HEK293 (cell line): ENCODE data around the gene STK10.

Experiments used
- CTCF ChIA-PET: fragments of 350-600 bp; formaldehyde crosslinking; extraction: SDS; loops from one replicate; lab custom pipeline; 2021; ENCODE audit warnings: antibody characterized with exemption; lab: Yijun Ruan, JAX
- POLR2A ChIA-PET: fragments of 300-600 bp; formaldehyde crosslinking; extraction: SDS; loops from one replicate; lab custom pipeline; 2020; ENCODE audit warnings: antibody characterized with exemption, inconsistent platforms; lab: Yijun Ruan, JAX
- H3K27ac ChIP-seq: fragments of 200-500 bp; sonication (Bioruptor generic); 2 replicates; pipeline ENCODE4 v1.5.1; 2014; ENCODE audit warnings: low read depth, low read length, control low read depth, inconsistent platforms; ENCODE audit errors: extremely low read depth
- H3K36me3 ChIP-seq, 2 experiments: fragments of 200-500 bp in 1 of 2; sonication (Bioruptor generic) in 1 of 2; 1 replicate in 1 of 2; 2 replicates in 1 of 2; pipeline ENCODE4 v1.5.1; 2014 to 2017; ENCODE audit warnings: inconsistent platforms in 2 of 2, low read length in 2 of 2; ENCODE audit not compliant: control insufficient read depth in 2 of 2, insufficient read depth in 1 of 2
- H3K4me1 ChIP-seq: fragments of 200-500 bp; sonication (Bioruptor generic); 2 replicates; pipeline ENCODE4 v1.5.1; 2014; ENCODE audit warnings: mild to moderate bottlenecking, low read length, inconsistent platforms; ENCODE audit not compliant: control insufficient read depth, insufficient read depth
- H3K4me3 ChIP-seq: 2 replicates; pipeline ENCODE4 v1.5.1; 2011; ENCODE audit warnings: low read depth, mild to moderate bottlenecking, control low read depth, low read length, moderate library complexity
- H3K9me3 ChIP-seq: fragments of 200-500 bp; sonication (Bioruptor generic); 2 replicates; pipeline ENCODE4 v1.5.1; 2014; ENCODE audit warnings: low read depth, low read length, inconsistent platforms; ENCODE audit not compliant: control insufficient read depth, insufficient read depth
- FEZF1 ChIP-seq: fragments of 450-650 bp; formaldehyde crosslinking; IDR thresholded peaks from 2 replicates; pipeline ENCODE4 v1.5.1; 2016; ENCODE audit warnings: missing biosample characterization, missing genetic modification characterization
- GLIS1 ChIP-seq: fragments of 450-650 bp; formaldehyde crosslinking; IDR thresholded peaks from 2 replicates; pipeline ENCODE4 v1.5.1; 2016; ENCODE audit warnings: missing biosample characterization, missing genetic modification characterization
- HOXD13 ChIP-seq: sonication (generic); formaldehyde crosslinking; IDR thresholded peaks from 2 replicates; pipeline ENCODE4 v1.8.0; 2022; ENCODE audit warnings: missing genetic modification reagents, borderline replicate concordance
- IKZF3 ChIP-seq: fragments of 450-650 bp; IDR thresholded peaks from 2 replicates; pipeline ENCODE4 v1.5.0; 2018; ENCODE audit warnings: missing biosample characterization, mild to moderate bottlenecking, missing genetic modification characterization, moderate library complexity
- SCRT2 ChIP-seq: fragments of 450-650 bp; formaldehyde crosslinking; IDR thresholded peaks from 2 replicates; pipeline ENCODE4 v1.5.1; 2016; ENCODE audit warnings: missing biosample characterization, missing genetic modification characterization
- WT1 ChIP-seq: fragments of 450-650 bp; formaldehyde crosslinking; IDR thresholded peaks from 2 replicates; pipeline ENCODE4 v1.5.1; 2016; ENCODE audit warnings: missing biosample characterization, missing genetic modification characterization
- ZBTB7A ChIP-seq: fragments of 450-650 bp; formaldehyde crosslinking; IDR thresholded peaks from 2 replicates; pipeline ENCODE4 v1.5.1; 2016; ENCODE audit warnings: low read depth, missing biosample characterization, missing genetic modification characterization
- ZNF114 ChIP-seq: fragments of 450-650 bp; formaldehyde crosslinking; IDR thresholded peaks from 2 replicates; pipeline ENCODE4 v1.5.0; 2017; ENCODE audit warnings: missing biosample characterization, missing genetic modification characterization
- ZNF335 ChIP-seq: fragments of 450-650 bp; formaldehyde crosslinking; conservative IDR thresholded peaks from 2 replicates; pipeline ENCODE4 v1.5.1; 2016; ENCODE audit warnings: missing biosample characterization, missing genetic modification characterization
- ZNF37A ChIP-seq: fragments of 450-650 bp; IDR thresholded peaks from 2 replicates; pipeline ENCODE4 v1.5.1; 2018; ENCODE audit warnings: missing biosample characterization, missing genetic modification characterization
- ZNF548 ChIP-seq: fragments of 450-650 bp; formaldehyde crosslinking; IDR thresholded peaks from 2 replicates; pipeline ENCODE4 v1.5.1; 2016; ENCODE audit warnings: missing biosample characterization, missing genetic modification characterization
- ZNF555 ChIP-seq: fragments of 450-650 bp; formaldehyde crosslinking; conservative IDR thresholded peaks from 2 replicates; pipeline ENCODE4 v1.5.1; 2017; ENCODE audit warnings: missing biosample characterization, mild to moderate bottlenecking, missing genetic modification characterization, inconsistent platforms
- ZNF558 ChIP-seq: fragments of 450-650 bp; formaldehyde crosslinking; IDR thresholded peaks from 2 replicates; pipeline ENCODE4 v1.5.1; 2016; ENCODE audit warnings: missing biosample characterization, missing genetic modification characterization
- ZNF560 ChIP-seq: fragments of 450-650 bp; formaldehyde crosslinking; IDR thresholded peaks from 2 replicates; pipeline ENCODE4 v1.5.1; 2017; ENCODE audit warnings: missing biosample characterization, missing genetic modification characterization, borderline replicate concordance
- ZNF624 ChIP-seq: fragments of 450-650 bp; formaldehyde crosslinking; IDR thresholded peaks from 2 replicates; pipeline ENCODE4 v1.5.1; 2017; ENCODE audit warnings: missing biosample characterization, missing genetic modification characterization
- ZNF658 ChIP-seq: fragments of 450-650 bp; formaldehyde crosslinking; IDR thresholded peaks from 2 replicates; pipeline ENCODE4; 2016; ENCODE audit warnings: missing biosample characterization, missing genetic modification characterization
- ZNF670 ChIP-seq: fragments of 450-650 bp; formaldehyde crosslinking; IDR thresholded peaks from 2 replicates; pipeline ENCODE4 v1.5.1; 2016; ENCODE audit warnings: missing biosample characterization, missing genetic modification characterization, low read depth
- ZNF785 ChIP-seq: fragments of 450-650 bp; formaldehyde crosslinking; IDR thresholded peaks from 2 replicates; pipeline ENCODE4 v1.5.1; 2016; ENCODE audit warnings: missing biosample characterization, missing genetic modification characterization
- ZSCAN30 ChIP-seq: fragments of 450-650 bp; IDR thresholded peaks from 2 replicates; pipeline ENCODE4 v1.5.1; 2018; ENCODE audit warnings: missing biosample characterization, mild to moderate bottlenecking, missing genetic modification characterization, moderate library complexity
- TF ChIP-seq, protein P1 (sequence below): fragments of 450-650 bp; formaldehyde crosslinking; IDR thresholded peaks from 2 replicates; pipeline ENCODE4 v1.5.1; 2016; ENCODE audit warnings: missing biosample characterization, missing genetic modification characterization
- TF ChIP-seq, protein P2 (sequence below): fragments of 450-650 bp; formaldehyde crosslinking; IDR thresholded peaks from 2 replicates; pipeline ENCODE4 v1.5.1; 2016; ENCODE audit warnings: missing biosample characterization, missing genetic modification characterization
- TF ChIP-seq, protein P3 (sequence below): fragments of 450-650 bp; formaldehyde crosslinking; IDR thresholded peaks from 2 replicates; pipeline ENCODE4 v1.5.1; 2016; ENCODE audit warnings: missing biosample characterization, missing genetic modification characterization
- TF ChIP-seq, protein P4 (sequence below): fragments of 450-650 bp; formaldehyde crosslinking; IDR thresholded peaks from 2 replicates; pipeline ENCODE4; 2016; ENCODE audit warnings: missing biosample characterization, missing genetic modification characterization
- TF ChIP-seq, protein P5 (sequence below): fragments of 450-650 bp; formaldehyde crosslinking; IDR thresholded peaks from 2 replicates; pipeline ENCODE4 v1.5.1; 2016; ENCODE audit warnings: missing biosample characterization, missing genetic modification characterization

Gene STK10

DNA sequence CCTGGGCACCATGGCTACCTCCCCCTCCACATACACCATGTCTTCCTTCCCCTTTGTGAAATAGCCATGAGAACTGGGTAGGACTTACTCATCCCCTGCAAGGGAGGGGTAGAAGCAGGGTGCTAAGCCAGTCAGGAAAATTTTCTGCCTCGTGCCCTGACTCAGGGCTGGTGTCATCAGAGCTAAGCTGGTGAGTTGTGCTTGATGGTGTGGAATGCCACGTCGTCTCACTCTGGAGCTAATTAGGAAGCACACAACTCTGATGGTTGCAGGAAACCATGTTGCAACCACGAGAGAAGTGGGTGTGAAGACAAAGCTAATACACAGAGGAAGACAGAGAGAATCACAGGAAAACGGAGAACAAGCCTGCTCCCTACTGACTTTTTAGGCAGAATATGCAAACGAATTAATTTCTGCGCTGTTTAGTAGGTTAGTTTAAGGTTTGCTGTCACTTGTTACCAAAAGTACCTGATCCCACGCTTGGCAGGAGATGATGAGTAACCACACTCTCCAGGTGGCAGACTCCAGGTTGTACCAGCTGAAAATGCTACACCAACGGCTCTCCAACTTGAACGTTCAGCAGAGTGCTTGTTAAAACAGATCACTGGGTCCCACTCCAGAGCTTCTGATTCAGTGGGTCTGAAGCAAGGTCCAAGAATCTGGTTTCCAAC, 54.5 kb downstream of the STK10 start (continued):
- TF ChIP-seq, protein P1, sequence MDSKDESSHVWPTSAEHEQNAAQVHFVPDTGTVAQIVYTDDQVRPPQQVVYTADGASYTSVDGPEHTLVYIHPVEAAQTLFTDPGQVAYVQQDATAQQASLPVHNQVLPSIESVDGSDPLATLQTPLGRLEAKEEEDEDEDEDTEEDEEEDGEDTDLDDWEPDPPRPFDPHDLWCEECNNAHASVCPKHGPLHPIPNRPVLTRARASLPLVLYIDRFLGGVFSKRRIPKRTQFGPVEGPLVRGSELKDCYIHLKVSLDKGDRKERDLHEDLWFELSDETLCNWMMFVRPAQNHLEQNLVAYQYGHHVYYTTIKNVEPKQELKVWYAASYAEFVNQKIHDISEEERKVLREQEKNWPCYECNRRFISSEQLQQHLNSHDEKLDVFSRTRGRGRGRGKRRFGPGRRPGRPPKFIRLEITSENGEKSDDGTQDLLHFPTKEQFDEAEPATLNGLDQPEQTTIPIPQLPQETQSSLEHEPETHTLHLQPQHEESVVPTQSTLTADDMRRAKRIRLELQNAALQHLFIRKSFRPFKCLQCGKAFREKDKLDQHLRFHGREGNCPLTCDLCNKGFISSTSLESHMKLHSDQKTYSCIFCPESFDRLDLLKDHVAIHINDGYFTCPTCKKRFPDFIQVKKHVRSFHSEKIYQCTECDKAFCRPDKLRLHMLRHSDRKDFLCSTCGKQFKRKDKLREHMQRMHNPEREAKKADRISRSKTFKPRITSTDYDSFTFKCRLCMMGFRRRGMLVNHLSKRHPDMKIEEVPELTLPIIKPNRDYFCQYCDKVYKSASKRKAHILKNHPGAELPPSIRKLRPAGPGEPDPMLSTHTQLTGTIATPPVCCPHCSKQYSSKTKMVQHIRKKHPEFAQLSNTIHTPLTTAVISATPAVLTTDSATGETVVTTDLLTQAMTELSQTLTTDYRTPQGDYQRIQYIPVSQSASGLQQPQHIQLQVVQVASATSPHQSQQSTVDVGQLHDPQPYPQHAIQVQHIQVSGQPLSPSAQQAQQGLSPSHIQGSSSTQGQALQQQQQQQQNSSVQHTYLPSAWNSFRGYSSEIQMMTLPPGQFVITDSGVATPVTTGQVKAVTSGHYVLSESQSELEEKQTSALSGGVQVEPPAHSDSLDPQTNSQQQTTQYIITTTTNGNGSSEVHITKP = no peak
- no peak for TF ChIP-seq SCRT2 (tag by site-specific recombination)
- TF ChIP-seq ZBTB7A (tag by site-specific recombination) = no peak
- no peak for TF ChIP-seq ZNF548 (tag by site-specific recombination)
- no peak for TF ChIP-seq IKZF3 (tag by site-specific recombination)
- TF ChIP-seq, protein P2, sequence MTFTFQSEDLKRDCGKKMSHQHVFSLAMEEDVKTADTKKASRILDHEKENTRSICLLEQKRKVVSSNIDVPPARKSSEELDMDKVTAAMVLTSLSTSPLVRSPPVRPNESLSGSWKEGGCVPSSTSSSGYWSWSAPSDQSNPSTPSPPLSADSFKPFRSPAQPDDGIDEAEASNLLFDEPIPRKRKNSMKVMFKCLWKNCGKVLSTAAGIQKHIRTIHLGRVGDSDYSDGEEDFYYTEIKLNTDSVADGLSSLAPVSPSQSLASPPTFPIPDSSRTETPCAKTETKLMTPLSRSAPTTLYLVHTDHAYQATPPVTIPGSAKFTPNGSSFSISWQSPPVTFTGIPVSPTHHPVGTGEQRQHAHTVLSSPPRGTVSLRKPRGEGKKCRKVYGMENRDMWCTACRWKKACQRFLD (tag by site-specific recombination) = no peak
- TF ChIP-seq ZSCAN30 (tag by site-specific recombination) = no peak
- no peak for TF ChIP-seq HOXD13 (CRISPR knock-in tag)
- no peak for TF ChIP-seq ZNF658 (tag by site-specific recombination)
- TF ChIP-seq, protein P3, sequence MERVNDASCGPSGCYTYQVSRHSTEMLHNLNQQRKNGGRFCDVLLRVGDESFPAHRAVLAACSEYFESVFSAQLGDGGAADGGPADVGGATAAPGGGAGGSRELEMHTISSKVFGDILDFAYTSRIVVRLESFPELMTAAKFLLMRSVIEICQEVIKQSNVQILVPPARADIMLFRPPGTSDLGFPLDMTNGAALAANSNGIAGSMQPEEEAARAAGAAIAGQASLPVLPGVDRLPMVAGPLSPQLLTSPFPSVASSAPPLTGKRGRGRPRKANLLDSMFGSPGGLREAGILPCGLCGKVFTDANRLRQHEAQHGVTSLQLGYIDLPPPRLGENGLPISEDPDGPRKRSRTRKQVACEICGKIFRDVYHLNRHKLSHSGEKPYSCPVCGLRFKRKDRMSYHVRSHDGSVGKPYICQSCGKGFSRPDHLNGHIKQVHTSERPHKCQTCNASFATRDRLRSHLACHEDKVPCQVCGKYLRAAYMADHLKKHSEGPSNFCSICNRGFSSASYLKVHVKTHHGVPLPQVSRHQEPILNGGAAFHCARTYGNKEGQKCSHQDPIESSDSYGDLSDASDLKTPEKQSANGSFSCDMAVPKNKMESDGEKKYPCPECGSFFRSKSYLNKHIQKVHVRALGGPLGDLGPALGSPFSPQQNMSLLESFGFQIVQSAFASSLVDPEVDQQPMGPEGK (tag by site-specific recombination) = no peak
- TF ChIP-seq WT1 (tag by site-specific recombination) = no peak
- no peak for TF ChIP-seq ZNF114

DNA sequence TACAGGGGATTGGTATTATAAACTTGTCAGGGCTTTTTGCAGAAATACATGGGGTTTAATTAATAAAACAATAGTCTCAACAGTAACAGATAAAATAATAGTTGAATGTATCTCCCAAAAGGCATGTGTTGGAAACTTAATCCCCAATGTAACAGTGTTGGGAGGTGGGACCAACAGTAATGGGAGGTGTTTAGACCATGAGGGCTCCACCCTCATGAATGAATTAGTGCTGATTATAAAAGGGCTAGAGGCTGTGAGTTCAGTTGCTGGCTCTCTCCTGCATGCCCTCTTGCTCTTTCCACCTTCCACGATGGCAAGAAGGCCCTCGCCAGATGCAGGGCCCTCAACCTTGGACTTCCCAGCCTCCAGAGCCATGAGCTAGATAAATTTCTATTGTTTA, 56.3 kb downstream of the STK10 start:
- H3K36me3 ChIP-seq = no peaks in the 10 kb centered on the region
- no peaks in the 10 kb centered on the region for H3K4me1 ChIP-seq
- no peak overlapping the region for H3K4me3 ChIP-seq
- CTCF ChIA-PET = no interaction called here
- TF ChIP-seq, protein P4, sequence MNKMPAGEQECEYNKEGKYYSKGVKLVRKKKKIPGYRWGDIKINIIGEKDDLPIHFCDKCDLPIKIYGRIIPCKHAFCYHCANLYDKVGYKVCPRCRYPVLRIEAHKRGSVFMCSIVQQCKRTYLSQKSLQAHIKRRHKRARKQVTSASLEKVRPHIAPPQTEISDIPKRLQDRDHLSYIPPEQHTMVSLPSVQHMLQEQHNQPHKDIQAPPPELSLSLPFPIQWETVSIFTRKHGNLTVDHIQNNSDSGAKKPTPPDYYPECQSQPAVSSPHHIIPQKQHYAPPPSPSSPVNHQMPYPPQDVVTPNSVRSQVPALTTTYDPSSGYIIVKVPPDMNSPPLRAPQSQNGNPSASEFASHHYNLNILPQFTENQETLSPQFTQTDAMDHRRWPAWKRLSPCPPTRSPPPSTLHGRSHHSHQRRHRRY (tag by site-specific recombination) = no peak
- TF ChIP-seq FEZF1 (tag by site-specific recombination) = no peak
- TF ChIP-seq ZNF555 (tag by site-specific recombination) = no peak
- no peak for TF ChIP-seq ZNF335 (tag by site-specific recombination)
- no peak for TF ChIP-seq GLIS1
- no peak for TF ChIP-seq ZNF558
- no peak for TF ChIP-seq ZNF624
- no peak for TF ChIP-seq ZNF37A
- TF ChIP-seq ZNF560 = no peak
- TF ChIP-seq ZNF785 = no peak
- no peak for TF ChIP-seq ZNF670
- TF ChIP-seq, protein P5, sequence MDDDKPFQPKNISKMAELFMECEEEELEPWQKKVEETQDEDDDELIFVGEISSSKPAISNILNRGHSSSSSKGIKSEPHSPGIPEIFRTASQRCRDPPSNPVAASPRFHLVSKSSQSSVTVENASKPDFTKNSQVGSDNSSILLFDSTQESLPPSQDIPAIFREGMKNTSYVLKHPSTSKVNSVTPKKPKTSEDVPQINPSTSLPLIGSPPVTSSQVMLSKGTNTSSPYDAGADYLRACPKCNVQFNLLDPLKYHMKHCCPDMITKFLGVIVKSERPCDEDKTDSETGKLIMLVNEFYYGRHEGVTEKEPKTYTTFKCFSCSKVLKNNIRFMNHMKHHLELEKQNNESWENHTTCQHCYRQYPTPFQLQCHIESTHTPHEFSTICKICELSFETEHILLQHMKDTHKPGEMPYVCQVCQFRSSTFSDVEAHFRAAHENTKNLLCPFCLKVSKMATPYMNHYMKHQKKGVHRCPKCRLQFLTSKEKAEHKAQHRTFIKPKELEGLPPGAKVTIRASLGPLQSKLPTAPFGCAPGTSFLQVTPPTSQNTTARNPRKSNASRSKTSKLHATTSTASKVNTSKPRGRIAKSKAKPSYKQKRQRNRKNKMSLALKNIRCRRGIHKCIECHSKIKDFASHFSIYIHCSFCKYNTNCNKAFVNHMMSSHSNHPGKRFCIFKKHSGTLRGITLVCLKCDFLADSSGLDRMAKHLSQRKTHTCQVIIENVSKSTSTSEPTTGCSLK = no peak
- H3K27ac ChIP-seq = no peak overlapping the region
- H3K9me3 ChIP-seq = no peaks in the 10 kb centered on the region
- POLR2A ChIA-PET = interaction anchor here (0.6 kb wide), 1 partner anchor 58 kb away, joined by 3 read pairs; no protein-coding TSS in a partner anchor
